GM19043 (cell line): ENCODE measurements around the gene CAMTA1.
"Not testable (repeated sequence)": the region's sequence is repeated elsewhere in the genome, so short reads cannot be mapped to it uniquely, and the experiment has no call there.

Source experiments
- ATAC-seq: cut with Tn5 transposase; IDR thresholded peaks from one replicate; pipeline ENCODE4 v1.9.1; 2021; ENCODE audit warnings: low read depth; ENCODE audit not compliant: unreplicated experiment

The CAMTA1 gene

GRCh38 chr1:6899621-6900020, 114.4 kb downstream of the CAMTA1 start:
- no peak for ATAC-seq

- no peak for ATAC-seq
Observed at GRCh38 chr1:6902153-6902552, 116.9 kb downstream of the CAMTA1 start.

DNA sequence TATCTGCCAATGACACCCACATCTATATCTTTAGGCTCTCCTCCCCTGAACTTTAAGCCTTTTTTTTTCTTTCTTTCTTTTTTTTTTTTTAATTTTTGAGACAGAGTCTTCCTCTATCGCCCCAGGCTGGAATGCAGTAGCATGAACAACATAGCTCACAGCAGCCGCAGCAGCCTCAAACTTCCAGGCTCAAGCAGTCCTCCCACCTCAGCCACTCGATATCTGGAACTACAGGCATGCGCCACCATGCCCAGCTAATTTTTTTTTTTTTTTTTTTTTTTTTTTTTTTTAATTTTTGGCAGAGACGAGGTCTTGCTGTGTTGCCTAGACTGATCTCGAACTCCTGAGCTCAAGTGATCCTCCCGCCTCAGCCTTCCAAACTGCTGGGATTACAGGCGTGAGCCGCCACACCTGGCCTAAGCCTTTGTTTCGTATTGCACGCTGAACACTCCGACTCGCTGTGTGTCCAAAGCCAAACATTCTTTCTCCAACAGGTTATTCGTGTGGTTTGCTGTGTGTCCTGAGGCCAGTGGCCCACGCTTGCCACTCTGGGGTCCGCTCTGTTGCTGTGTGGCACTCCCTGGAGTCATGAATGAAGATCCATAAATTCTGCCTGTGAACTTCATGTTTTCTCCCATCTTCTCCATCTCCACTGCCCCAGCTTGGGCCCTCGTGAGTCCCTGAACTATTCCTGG, 119.4 kb downstream of the CAMTA1 start:
- no peak for ATAC-seq

DNA sequence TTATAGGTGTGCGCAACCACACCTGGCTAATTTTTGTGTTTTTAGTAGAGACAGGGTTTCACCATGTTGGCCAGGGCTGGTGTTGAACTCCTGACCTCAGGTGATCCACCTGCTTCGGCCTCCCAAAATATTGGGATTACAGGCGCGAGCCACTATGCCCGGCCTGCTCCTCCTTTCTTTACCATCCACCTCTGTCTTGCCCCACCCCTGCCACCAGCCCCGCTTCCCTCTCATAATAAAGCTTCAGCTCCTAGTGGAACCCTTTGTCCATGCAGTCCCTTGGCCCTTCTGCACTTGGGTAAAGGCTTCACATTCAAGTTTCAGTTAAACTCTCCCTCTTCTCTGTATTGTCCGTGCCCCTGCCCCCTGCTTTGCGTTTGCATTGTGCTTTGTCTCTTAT, 120.1 kb downstream of the CAMTA1 start:
- ATAC-seq: no peak

GRCh38 chr1:6905790-6906189, 120.5 kb downstream of the CAMTA1 start:
- no peak for ATAC-seq

DNA sequence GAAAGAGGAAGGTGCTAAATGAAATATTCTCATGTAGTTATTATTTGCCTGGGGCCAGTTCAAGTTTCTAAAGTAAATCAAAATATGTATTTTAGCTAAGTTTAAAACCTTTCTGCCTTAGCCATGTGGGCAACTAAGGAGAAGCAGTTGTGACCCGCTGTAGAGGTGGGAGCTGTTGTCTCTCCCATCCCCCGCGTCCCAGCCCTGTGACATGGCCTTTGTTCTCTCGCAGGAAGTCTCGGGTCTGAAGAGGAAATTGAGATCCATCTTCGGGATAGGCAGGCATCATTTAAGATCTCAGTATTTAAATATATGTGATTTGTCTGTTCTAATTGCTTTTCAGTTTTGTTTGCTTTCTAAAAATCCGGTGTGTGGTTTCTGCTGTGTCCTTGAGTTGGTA, 121.5 kb downstream of the CAMTA1 start:
- no peak for ATAC-seq

- ATAC-seq: no peak
Observed at GRCh38 chr1:6907201-6907600, 121.9 kb downstream of the CAMTA1 start.

DNA sequence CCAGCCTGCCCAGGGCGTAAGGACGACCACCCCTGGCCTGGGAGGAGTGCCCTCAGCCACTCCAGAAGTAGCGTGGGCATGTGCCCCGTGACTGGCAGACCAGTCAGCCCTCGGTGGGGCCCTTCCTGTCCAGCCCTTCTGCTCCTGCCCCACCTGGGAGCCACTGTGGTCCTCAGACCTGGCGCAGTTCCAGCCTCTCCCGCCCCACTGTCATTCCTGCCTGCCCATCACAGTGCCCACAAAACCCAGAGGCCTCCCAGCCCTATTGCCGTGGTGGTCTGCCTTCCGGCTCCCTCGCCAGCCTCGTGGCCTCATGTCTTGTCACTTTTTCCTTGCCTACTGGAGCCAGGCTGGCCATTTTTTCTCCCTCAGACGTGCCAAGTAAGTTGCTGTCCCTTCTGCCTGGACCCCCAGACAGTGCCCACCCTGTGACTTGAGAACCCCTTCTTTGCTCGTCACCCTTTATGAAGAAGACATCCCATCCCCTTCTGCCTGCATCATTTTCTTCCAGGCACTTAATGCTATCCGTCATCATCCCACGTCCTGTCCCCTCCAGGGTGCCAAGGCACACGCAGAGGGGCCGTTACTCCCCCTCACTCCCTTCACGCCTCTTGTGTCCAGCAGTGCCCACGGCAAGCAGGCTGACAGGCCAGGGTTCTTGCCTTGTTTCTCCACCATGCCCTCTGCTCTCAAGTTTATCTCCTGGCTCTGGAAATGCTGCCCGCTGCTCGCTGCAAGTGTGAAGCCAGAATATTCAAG, 122.6 kb downstream of the CAMTA1 start:
- no peak for ATAC-seq

GRCh38 chr1:6909401-6909800, 124.1 kb downstream of the CAMTA1 start:
- no peak for ATAC-seq

GRCh38 chr1:6909857-6910256, 124.6 kb downstream of the CAMTA1 start:
- ATAC-seq: no peak

GRCh38 chr1:6911021-6911941, 126.0 kb downstream of the CAMTA1 start:
- ATAC-seq: no peak

DNA sequence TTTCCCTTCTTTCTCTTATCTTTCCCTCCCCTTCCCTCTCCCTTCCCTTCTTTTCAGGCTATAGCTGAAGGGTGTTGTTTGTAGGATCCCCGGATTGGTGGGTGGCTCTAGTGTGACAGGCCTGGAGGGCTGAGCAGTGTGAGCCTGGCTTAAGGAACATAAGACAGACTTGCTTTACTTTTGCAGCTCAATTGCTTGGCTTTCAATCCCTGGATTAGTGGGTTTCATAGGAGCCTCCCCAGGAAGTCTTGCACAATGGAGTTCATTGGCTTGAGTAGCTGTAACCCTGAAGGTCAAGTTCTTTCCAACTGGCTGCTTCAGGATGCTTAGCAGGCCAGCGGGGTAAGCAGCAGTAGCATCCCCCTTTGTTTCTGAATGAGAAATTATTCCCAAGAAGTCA, 126.7 kb downstream of the CAMTA1 start:
- ATAC-seq: no peak

- no peak for ATAC-seq
Observed at GRCh38 chr1:6912518-6912917, 127.3 kb downstream of the CAMTA1 start.

DNA sequence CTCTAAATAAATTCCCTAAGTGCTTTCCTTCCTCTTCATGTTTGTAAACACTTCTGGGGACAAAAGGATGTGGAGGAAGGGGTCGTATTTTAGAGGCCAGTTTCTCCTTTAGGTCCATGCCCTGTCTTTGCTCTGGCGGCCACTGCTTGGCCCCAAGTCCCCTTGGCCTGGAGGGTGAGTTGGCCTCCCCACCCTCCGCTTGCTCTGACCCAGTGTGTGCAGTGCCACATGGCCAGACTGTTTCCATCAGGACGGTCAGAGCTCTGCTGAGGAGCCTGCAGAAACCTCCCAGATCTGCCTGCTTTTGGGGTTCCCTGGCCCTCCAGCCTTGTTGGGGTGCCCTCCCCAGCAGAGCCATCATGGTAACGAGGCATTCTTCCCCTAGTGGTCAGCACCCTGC, 127.8 kb downstream of the CAMTA1 start:
- ATAC-seq: no peak

DNA sequence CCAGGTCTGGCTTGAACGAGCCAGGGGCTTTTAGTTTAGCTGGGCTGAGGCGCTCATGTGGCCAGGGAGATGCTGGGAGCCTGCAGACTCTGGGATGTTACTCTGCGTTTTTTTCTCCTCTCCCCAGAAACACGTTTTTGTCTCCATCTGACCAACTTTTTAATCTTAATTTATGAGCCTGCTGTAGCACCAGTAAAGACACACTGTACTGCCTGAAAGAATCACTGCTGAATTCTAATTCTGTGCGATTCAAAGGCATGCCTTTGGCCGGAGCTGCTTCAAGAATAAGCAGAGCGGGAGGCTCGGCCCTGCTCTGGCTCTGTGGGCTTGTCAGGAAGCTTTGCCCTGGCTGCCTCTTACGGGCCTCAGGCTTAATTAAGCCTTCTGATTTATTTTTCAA, 129.5 kb downstream of the CAMTA1 start:
- ATAC-seq: no peak

- no peak for ATAC-seq
Observed at GRCh38 chr1:6915999-6916565, 130.8 kb downstream of the CAMTA1 start.

- no peak for ATAC-seq
Observed at GRCh38 chr1:6917067-6917466, 131.8 kb downstream of the CAMTA1 start.

DNA sequence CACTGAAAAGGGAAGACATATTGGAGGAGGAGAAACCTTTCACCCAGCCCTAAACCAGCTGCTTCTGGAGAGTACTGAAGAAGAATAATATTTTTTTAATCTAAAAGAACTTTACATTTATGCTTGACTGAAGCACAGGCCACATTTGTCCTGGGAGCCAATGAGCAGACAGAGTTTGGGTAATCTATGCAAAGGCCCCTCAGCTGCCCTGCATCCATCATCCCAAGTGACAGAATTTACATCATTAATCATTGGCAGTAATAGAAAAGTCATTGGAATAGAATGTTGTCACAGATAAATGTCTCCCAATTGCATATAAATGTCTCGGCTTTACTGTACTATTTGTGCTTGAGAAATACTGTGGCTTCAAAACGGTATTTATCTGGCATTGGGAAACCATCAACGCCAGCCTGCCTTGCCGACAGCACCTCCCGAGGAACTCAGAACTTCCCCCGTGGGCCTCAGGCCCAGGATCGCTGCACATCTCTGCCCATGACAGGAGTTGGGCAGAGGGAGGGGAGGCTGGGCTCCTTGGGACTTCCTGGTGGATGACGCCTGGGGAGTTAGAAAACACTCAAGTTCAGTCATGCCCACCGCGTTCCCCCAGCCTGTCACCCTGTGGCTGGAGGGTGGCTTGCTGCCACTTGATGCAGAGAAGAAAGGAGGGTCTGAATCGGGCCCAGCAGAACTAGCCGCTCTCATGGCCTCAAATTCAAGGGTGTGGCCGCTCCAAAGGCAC, 133.1 kb downstream of the CAMTA1 start:
- no peak for ATAC-seq

GRCh38 chr1:6918925-6919511, 133.8 kb downstream of the CAMTA1 start:
- no peak for ATAC-seq

DNA sequence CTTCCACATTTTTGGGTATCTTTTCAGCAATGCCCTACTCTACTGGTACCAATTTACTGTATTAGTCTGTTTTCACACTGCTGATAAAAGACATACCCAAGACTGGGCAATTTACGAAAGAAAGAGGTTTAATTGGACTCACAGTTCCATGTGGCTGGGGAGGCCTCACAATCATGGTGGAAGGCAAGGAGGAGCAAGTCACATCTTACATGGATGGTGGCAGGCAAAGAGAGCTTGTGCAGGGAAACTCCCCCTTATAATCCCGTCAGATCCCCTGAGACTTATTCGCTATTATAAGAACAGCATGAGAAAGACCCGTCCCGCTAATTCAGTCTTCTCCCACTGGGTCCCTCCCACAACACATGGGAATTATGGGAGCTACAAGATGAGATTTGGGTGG, 136.3 kb downstream of the CAMTA1 start:
- ATAC-seq: not testable (repeated sequence)
